ENCODE data around the gene IRF3.

IRF3 gene

DNA sequence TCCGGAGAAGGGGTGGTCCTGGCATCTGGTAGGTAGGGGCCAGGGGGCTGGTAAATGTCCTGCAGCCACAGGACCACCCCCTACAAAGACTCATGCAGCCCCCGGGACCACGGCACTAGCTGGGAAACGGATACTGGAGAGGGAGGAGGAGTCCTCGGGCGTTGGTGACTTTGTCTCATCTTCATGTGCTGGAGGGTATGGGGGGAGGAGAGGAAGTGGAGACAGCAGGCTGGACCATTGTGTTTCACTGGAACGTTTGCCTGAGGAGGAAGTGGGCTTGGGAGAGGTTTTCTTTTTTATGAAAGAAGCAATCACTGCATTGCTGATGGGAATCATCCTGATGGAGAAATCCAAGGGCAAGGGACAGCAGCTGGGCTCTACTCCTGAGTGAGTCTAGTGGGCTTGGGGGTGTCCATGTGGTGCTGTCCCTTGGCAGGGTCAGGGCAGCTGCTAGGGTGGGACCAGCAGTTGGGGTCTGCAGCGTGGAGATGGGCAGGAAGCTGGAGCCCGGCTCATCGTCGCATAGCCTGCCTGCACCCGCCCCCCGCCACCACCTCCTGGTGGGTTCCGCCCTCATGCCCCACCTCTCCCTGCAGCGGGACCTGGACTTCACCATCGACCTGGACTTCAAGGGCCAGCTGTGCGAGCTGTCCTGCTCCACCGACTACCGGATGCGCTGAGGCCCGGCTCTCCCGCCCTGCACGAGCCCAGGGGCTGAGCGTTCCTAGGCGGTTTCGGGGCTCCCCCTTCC is 22.1 kb upstream of the IRF3 start:
- Histone ChIP-seq H3K9me3 (ENCODE audit: control insufficient read depth, low read length) (no peaks in the 10 kb centered on the region), H3K27ac (ENCODE audit: insufficient read depth, low read length, poor library complexity, severe bottlenecking) (no peak overlapping the region), H3K4me3 (ENCODE audit: insufficient read depth, low read depth, low read length, poor library complexity, severe bottlenecking) (no peak overlapping the region), H3K36me3 (ENCODE audit: control insufficient read depth, insufficient read depth, low read length) (peaks cover 43% of the 10 kb centered on the region), H3K27me3 (replicated peaks; ENCODE audit: control insufficient read depth, insufficient read depth, low read length, poor library complexity, severe bottlenecking) (peaks cover 8% of the 10 kb centered on the region), H3K4me1 (ENCODE audit: control insufficient read depth, insufficient read depth, low read length, poor library complexity, severe bottlenecking) (peaks cover 28% of the 10 kb centered on the region)
- DNase-seq: no peak

DNA sequence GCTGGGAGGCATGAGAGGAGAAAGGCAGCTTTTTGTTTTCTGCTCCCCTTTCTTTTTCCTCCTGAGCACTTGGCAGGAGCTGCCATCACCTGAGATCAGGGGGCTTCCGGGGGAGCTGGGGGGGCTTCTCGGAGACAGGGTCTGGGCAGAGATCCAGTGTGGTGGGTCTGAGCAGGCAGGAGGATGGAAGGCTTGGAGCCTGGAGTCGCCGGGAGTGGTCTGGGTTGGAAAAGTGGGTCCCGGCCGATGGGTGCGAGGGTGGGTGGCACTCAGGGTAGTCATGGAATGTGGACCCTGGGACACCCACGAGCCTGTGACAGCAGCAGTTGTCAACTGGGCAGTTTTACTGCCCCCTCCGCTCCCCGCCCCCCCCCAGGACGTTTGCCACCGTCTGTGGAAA is 21.5 kb upstream of the IRF3 start:
- peaks cover 8% of the 10 kb centered on the region for H3K27me3 ChIP-seq (replicated peaks; ENCODE audit: control insufficient read depth, insufficient read depth, low read length, poor library complexity, severe bottlenecking)
- H3K9me3 ChIP-seq (ENCODE audit: control insufficient read depth, low read length): no peaks in the 10 kb centered on the region
- H3K4me3 ChIP-seq (ENCODE audit: insufficient read depth, low read depth, low read length, poor library complexity, severe bottlenecking): no peak overlapping the region
- DNase-seq: no peak
- H3K4me1 ChIP-seq (ENCODE audit: control insufficient read depth, insufficient read depth, low read length, poor library complexity, severe bottlenecking): peaks cover 28% of the 10 kb centered on the region
- H3K36me3 ChIP-seq (ENCODE audit: control insufficient read depth, insufficient read depth, low read length): peaks cover 48% of the 10 kb centered on the region
- no peak overlapping the region for H3K27ac ChIP-seq (ENCODE audit: insufficient read depth, low read length, poor library complexity, severe bottlenecking)

DNA sequence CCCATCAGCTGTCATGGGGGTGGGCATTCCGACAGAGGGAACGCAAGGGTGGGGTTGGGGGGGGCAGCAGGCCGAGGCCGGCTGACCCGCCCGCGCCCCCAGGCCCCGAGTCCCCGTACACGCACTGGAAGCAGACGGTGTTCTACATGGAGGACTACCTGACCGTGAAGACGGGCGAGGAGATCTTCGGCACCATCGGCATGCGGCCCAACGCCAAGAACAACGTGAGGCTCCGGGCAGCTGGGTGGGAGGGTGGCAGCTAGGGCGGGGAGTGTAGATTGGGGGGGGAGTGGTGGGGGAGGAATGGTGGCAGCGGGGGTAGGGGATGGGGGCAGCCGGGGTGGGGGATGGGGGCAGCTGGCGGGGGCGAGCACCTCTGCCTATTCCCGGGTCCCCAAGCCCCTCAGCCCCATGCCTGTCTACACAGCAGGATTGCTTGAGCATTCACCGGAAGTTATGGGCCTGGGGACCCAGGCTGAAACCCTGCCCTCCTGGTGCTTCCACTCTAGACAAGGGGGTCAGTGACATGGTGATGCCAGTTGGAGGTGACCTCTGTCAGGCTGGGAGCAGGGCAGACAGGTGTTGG is 20.9 kb upstream of the IRF3 start:
- H3K4me3 ChIP-seq (ENCODE audit: insufficient read depth, low read depth, low read length, poor library complexity, severe bottlenecking): no peak overlapping the region
- no peaks in the 10 kb centered on the region for H3K9me3 ChIP-seq (ENCODE audit: control insufficient read depth, low read length)
- H3K4me1 ChIP-seq (ENCODE audit: control insufficient read depth, insufficient read depth, low read length, poor library complexity, severe bottlenecking): peaks cover 24% of the 10 kb centered on the region
- no peak for DNase-seq
- peaks cover 8% of the 10 kb centered on the region for H3K27me3 ChIP-seq (replicated peaks; ENCODE audit: control insufficient read depth, insufficient read depth, low read length, poor library complexity, severe bottlenecking)
- no peak overlapping the region for H3K27ac ChIP-seq (ENCODE audit: insufficient read depth, low read length, poor library complexity, severe bottlenecking)
- H3K36me3 ChIP-seq (ENCODE audit: control insufficient read depth, insufficient read depth, low read length): peaks cover 54% of the 10 kb centered on the region

GRCh38 chr19:49685845-49686332 is 20.2 kb upstream of the IRF3 start:
- H3K4me3 ChIP-seq (ENCODE audit: insufficient read depth, low read depth, low read length, poor library complexity, severe bottlenecking): no peak overlapping the region
- no peaks in the 10 kb centered on the region for H3K9me3 ChIP-seq (ENCODE audit: control insufficient read depth, low read length)
- H3K36me3 ChIP-seq (ENCODE audit: control insufficient read depth, insufficient read depth, low read length): peaks cover 54% of the 10 kb centered on the region
- peaks cover 4% of the 10 kb centered on the region for H3K27me3 ChIP-seq (replicated peaks; ENCODE audit: control insufficient read depth, insufficient read depth, low read length, poor library complexity, severe bottlenecking)
- peaks cover 18% of the 10 kb centered on the region for H3K4me1 ChIP-seq (ENCODE audit: control insufficient read depth, insufficient read depth, low read length, poor library complexity, severe bottlenecking)
- H3K27ac ChIP-seq (ENCODE audit: insufficient read depth, low read length, poor library complexity, severe bottlenecking): no peak overlapping the region
- no peak for DNase-seq

GRCh38 chr19:49684983-49685553 is 19.4 kb upstream of the IRF3 start:
- no peaks in the 10 kb centered on the region for H3K27me3 ChIP-seq (replicated peaks; ENCODE audit: control insufficient read depth, insufficient read depth, low read length, poor library complexity, severe bottlenecking)
- H3K4me3 ChIP-seq (ENCODE audit: insufficient read depth, low read depth, low read length, poor library complexity, severe bottlenecking): no peak overlapping the region
- H3K27ac ChIP-seq (ENCODE audit: insufficient read depth, low read length, poor library complexity, severe bottlenecking): no peak overlapping the region
- no peaks in the 10 kb centered on the region for H3K9me3 ChIP-seq (ENCODE audit: control insufficient read depth, low read length)
- H3K4me1 ChIP-seq (ENCODE audit: control insufficient read depth, insufficient read depth, low read length, poor library complexity, severe bottlenecking): peaks cover 17% of the 10 kb centered on the region
- DNase-seq: no peak
- peaks cover 54% of the 10 kb centered on the region for H3K36me3 ChIP-seq (ENCODE audit: control insufficient read depth, insufficient read depth, low read length)

DNA sequence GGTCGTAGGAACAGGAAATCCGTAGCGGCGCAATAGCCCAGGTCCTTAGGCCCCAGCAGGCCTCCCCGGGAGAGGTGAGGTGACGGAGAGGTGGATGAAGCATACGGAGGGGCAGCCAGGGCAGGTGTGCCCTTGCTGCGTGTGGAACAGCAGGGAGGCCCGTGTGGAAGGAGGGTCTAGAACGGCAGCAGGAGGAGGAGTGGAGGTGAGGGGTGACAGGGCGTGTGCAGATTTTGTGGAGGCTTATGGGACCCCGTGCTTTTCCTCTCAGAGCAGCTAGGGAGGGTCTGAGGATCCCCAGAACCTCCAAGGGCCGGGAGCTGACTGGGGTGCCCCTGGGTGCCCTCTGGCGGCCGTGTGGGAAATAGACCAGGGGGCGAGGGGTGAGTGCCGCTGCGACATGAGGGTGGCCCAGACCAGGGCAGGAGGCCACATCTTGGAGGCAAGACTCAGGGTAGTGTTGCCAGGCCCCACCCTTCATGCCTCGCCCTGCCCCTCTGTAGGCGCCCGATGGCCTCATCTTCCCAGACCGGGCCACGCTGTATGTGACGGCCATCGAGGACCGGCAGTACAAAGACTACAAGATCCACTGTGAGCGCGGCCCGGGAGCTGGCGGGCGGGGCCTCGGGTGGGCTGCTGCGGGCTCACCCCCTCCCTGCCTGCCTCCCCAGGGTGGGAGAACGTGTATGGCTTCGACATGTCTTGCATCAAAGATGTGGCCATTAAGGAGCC is 18.8 kb upstream of the IRF3 start:
- no peaks in the 10 kb centered on the region for H3K27me3 ChIP-seq (replicated peaks; ENCODE audit: control insufficient read depth, insufficient read depth, low read length, poor library complexity, severe bottlenecking)
- no peak for DNase-seq
- H3K27ac ChIP-seq (ENCODE audit: insufficient read depth, low read length, poor library complexity, severe bottlenecking): no peak overlapping the region
- no peaks in the 10 kb centered on the region for H3K9me3 ChIP-seq (ENCODE audit: control insufficient read depth, low read length)
- H3K4me1 ChIP-seq (ENCODE audit: control insufficient read depth, insufficient read depth, low read length, poor library complexity, severe bottlenecking): peaks cover 16% of the 10 kb centered on the region
- no peak overlapping the region for H3K4me3 ChIP-seq (ENCODE audit: insufficient read depth, low read depth, low read length, poor library complexity, severe bottlenecking)
- peaks cover 54% of the 10 kb centered on the region for H3K36me3 ChIP-seq (ENCODE audit: control insufficient read depth, insufficient read depth, low read length)

GRCh38 chr19:49683814-49684250 is 18.2 kb upstream of the IRF3 start:
- H3K4me3 ChIP-seq (ENCODE audit: insufficient read depth, low read depth, low read length, poor library complexity, severe bottlenecking): no peak overlapping the region
- H3K27me3 ChIP-seq (replicated peaks; ENCODE audit: control insufficient read depth, insufficient read depth, low read length, poor library complexity, severe bottlenecking): no peaks in the 10 kb centered on the region
- peaks cover 16% of the 10 kb centered on the region for H3K4me1 ChIP-seq (ENCODE audit: control insufficient read depth, insufficient read depth, low read length, poor library complexity, severe bottlenecking)
- DNase-seq: no peak
- H3K27ac ChIP-seq (ENCODE audit: insufficient read depth, low read length, poor library complexity, severe bottlenecking): no peak overlapping the region
- H3K36me3 ChIP-seq (ENCODE audit: control insufficient read depth, insufficient read depth, low read length): peaks cover 54% of the 10 kb centered on the region
- H3K9me3 ChIP-seq (ENCODE audit: control insufficient read depth, low read length): no peaks in the 10 kb centered on the region

- Histone ChIP-seq H3K27ac (ENCODE audit: insufficient read depth, low read length, poor library complexity, severe bottlenecking) (no peak overlapping the region), H3K36me3 (ENCODE audit: control insufficient read depth, insufficient read depth, low read length) (peaks cover 49% of the 10 kb centered on the region), H3K27me3 (replicated peaks; ENCODE audit: control insufficient read depth, insufficient read depth, low read length, poor library complexity, severe bottlenecking) (no peaks in the 10 kb centered on the region), H3K9me3 (ENCODE audit: control insufficient read depth, low read length) (no peaks in the 10 kb centered on the region), H3K4me3 (ENCODE audit: insufficient read depth, low read depth, low read length, poor library complexity, severe bottlenecking) (no peak overlapping the region), H3K4me1 (ENCODE audit: control insufficient read depth, insufficient read depth, low read length, poor library complexity, severe bottlenecking) (peaks cover 28% of the 10 kb centered on the region)
- DNase-seq: no peak
Observed at GRCh38 chr19:49682274-49682673, 16.6 kb upstream of the IRF3 start.

DNA sequence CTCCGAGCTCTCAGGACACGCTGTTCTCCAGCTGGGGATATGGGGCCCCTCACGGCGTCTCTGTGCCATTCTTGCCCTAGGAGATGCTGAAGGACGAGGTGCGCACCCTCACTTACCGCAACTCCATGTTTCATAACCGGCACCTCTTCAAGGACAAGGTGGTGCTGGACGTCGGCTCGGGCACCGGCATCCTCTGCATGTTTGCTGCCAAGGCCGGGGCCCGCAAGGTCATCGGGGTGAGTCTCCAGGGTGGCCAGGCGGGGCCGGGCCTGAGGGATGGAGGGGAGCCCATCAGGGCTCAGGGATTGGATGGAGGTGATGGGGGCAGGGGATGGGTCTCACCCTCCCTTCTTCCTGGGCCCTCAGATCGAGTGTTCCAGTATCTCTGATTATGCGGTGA is 16.2 kb upstream of the IRF3 start:
- no peak for DNase-seq
- Histone ChIP-seq H3K4me3 (ENCODE audit: insufficient read depth, low read depth, low read length, poor library complexity, severe bottlenecking) (no peak overlapping the region), H3K27ac (ENCODE audit: insufficient read depth, low read length, poor library complexity, severe bottlenecking) (no peak overlapping the region), H3K4me1 (ENCODE audit: control insufficient read depth, insufficient read depth, low read length, poor library complexity, severe bottlenecking) (peaks cover 28% of the 10 kb centered on the region), H3K9me3 (ENCODE audit: control insufficient read depth, low read length) (no peaks in the 10 kb centered on the region), H3K36me3 (ENCODE audit: control insufficient read depth, insufficient read depth, low read length) (peaks cover 45% of the 10 kb centered on the region), H3K27me3 (replicated peaks; ENCODE audit: control insufficient read depth, insufficient read depth, low read length, poor library complexity, severe bottlenecking) (no peaks in the 10 kb centered on the region)

Measured in effector memory CD4-positive, alpha-beta T cell (primary cell).